Measurements from ENCODE around the gene FRYL.

FRYL gene

GRCh38 chr4:48680848-48681568 is 99.1 kb downstream of the FRYL start:
- H3F3A ChIP-seq (ENCODE audit: low read depth), result no peaks in the 10 kb centered on the region
- peaks cover 52% of the 10 kb centered on the region for H4K20me1 ChIP-seq (ENCODE audit: insufficient read depth, low read length, poor library complexity, severe bottlenecking)
- H3K9ac ChIP-seq (ENCODE audit: low read depth, low read length, poor library complexity, severe bottlenecking), result no peak overlapping the region
- TF ChIP-seq, protein P1, sequence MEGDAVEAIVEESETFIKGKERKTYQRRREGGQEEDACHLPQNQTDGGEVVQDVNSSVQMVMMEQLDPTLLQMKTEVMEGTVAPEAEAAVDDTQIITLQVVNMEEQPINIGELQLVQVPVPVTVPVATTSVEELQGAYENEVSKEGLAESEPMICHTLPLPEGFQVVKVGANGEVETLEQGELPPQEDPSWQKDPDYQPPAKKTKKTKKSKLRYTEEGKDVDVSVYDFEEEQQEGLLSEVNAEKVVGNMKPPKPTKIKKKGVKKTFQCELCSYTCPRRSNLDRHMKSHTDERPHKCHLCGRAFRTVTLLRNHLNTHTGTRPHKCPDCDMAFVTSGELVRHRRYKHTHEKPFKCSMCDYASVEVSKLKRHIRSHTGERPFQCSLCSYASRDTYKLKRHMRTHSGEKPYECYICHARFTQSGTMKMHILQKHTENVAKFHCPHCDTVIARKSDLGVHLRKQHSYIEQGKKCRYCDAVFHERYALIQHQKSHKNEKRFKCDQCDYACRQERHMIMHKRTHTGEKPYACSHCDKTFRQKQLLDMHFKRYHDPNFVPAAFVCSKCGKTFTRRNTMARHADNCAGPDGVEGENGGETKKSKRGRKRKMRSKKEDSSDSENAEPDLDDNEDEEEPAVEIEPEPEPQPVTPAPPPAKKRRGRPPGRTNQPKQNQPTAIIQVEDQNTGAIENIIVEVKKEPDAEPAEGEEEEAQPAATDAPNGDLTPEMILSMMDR (conservative IDR thresholded peaks at IDR 0.05; ENCODE audit: low read length), result no peak
- TF ChIP-seq EZH2phosphoT487 (IDR thresholded peaks at IDR 0.05; ENCODE audit: borderline replicate concordance), result no peak
- H3K4me3 ChIP-seq (ENCODE audit: low read length, poor library complexity, severe bottlenecking), result no peak overlapping the region
- no peak overlapping the region for H2AFZ ChIP-seq (ENCODE audit: low read length)
- H3K4me2 ChIP-seq (ENCODE audit: low read depth, low read length, poor library complexity, severe bottlenecking), result no peak overlapping the region
- H3K9me3 ChIP-seq (ENCODE audit: insufficient read depth, low read depth, low read length), result no peaks in the 10 kb centered on the region
- H3K36me3 ChIP-seq (ENCODE audit: insufficient read depth, low read length), result no peaks in the 10 kb centered on the region
- H3K27me3 ChIP-seq (ENCODE audit: insufficient read depth, low read length, poor library complexity, severe bottlenecking), result no peaks in the 10 kb centered on the region
- peaks cover 78% of the 10 kb centered on the region for H3K79me2 ChIP-seq (ENCODE audit: insufficient read depth, low read length)
- H3K9me2 ChIP-seq (replicated peaks; ENCODE audit: low read depth, low read length), result no peaks in the 10 kb centered on the region
- H3K4me1 ChIP-seq (ENCODE audit: insufficient read depth, low read length, poor library complexity, severe bottlenecking), result peaks cover 19% of the 10 kb centered on the region

DNA sequence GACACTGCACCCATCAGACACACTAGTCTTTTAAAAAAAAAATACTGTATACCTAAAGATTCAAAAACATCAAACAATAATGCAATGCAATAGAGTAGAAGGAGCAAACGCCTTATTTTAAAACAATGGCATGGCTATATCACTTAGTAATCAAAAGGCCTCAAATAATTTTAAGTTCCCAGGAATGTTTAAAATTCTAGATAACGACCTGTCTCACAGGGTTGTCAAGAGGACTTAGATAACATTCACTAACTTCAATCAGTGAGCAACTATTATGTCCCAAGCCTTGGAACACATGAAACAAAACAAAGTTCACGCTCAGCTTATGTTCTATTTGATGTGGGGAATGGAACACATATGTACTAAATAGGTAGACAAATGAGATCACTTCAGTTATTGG is 106.5 kb downstream of the FRYL start:
- no peaks in the 10 kb centered on the region for H3K9me2 ChIP-seq (replicated peaks; ENCODE audit: low read depth, low read length)
- peaks cover 8% of the 10 kb centered on the region for H3K4me1 ChIP-seq (ENCODE audit: insufficient read depth, low read length, poor library complexity, severe bottlenecking)
- no peak overlapping the region for H3K4me3 ChIP-seq (ENCODE audit: low read length, poor library complexity, severe bottlenecking)
- peaks cover 54% of the 10 kb centered on the region for H3K79me2 ChIP-seq (ENCODE audit: insufficient read depth, low read length)
- H3K27me3 ChIP-seq (ENCODE audit: insufficient read depth, low read length, poor library complexity, severe bottlenecking), result no peaks in the 10 kb centered on the region
- H3F3A ChIP-seq (ENCODE audit: low read depth), result no peaks in the 10 kb centered on the region
- peaks cover 16% of the 10 kb centered on the region for H4K20me1 ChIP-seq (ENCODE audit: insufficient read depth, low read length, poor library complexity, severe bottlenecking)
- H3K4me2 ChIP-seq (ENCODE audit: low read depth, low read length, poor library complexity, severe bottlenecking), result no peak overlapping the region
- H3K9me3 ChIP-seq (ENCODE audit: insufficient read depth, low read depth, low read length), result no peaks in the 10 kb centered on the region
- H3K36me3 ChIP-seq (ENCODE audit: insufficient read depth, low read length), result no peaks in the 10 kb centered on the region; the same call in 1 of the 2 replicates
- no peak overlapping the region for H2AFZ ChIP-seq (ENCODE audit: low read length)
- H3K9ac ChIP-seq (ENCODE audit: low read depth, low read length, poor library complexity, severe bottlenecking), result no peak overlapping the region
- TF ChIP-seq, protein P1 (conservative IDR thresholded peaks at IDR 0.05; ENCODE audit: low read length), result no peak
- TF ChIP-seq EZH2phosphoT487 (IDR thresholded peaks at IDR 0.05; ENCODE audit: borderline replicate concordance), result no peak

- Histone ChIP-seq H3F3A (ENCODE audit: low read depth) (0 out of 2 replicates have a peak, but pooled peaks cover 8% of the 10 kb centered on the region), H3K4me3 (ENCODE audit: low read length, poor library complexity, severe bottlenecking) (no peak overlapping the region), H3K27me3 (ENCODE audit: insufficient read depth, low read length, poor library complexity, severe bottlenecking) (no peaks in the 10 kb centered on the region), H3K36me3 (ENCODE audit: insufficient read depth, low read length) (no peaks in the 10 kb centered on the region; the same call in 1 of the 2 replicates), H3K9me2 (replicated peaks; ENCODE audit: low read depth, low read length) (no peaks in the 10 kb centered on the region), H4K20me1 (ENCODE audit: insufficient read depth, low read length, poor library complexity, severe bottlenecking) (peaks cover 35% of the 10 kb centered on the region), H3K4me1 (ENCODE audit: insufficient read depth, low read length, poor library complexity, severe bottlenecking) (peaks cover 34% of the 10 kb centered on the region), H3K79me2 (ENCODE audit: insufficient read depth, low read length) (peaks cover 50% of the 10 kb centered on the region), H3K9ac (ENCODE audit: low read depth, low read length, poor library complexity, severe bottlenecking) (no peak overlapping the region), H3K4me2 (ENCODE audit: low read depth, low read length, poor library complexity, severe bottlenecking) (no peak overlapping the region), H3K9me3 (ENCODE audit: insufficient read depth, low read depth, low read length) (no peaks in the 10 kb centered on the region), H2AFZ (ENCODE audit: low read length) (no peak overlapping the region)
- TF ChIP-seq EZH2phosphoT487 (IDR thresholded peaks at IDR 0.05; ENCODE audit: borderline replicate concordance), result no peak
- TF ChIP-seq, protein P1 (conservative IDR thresholded peaks at IDR 0.05; ENCODE audit: low read length), result no peak
Measured at GRCh38 chr4:48670587-48670986, 109.5 kb downstream of the FRYL start.

Data from Loucy (cell line).